ENCODE measurements around the gene TFDP1. TPM values are rescaled to one million over a fixed set of nuclear protein-coding genes. Genes with fewer than 3 reads are reported as not detected.

The TFDP1 gene
- total RNA-seq, 2 donors from 2014 or later = 87.5 to 99.2 TPM

DNA sequence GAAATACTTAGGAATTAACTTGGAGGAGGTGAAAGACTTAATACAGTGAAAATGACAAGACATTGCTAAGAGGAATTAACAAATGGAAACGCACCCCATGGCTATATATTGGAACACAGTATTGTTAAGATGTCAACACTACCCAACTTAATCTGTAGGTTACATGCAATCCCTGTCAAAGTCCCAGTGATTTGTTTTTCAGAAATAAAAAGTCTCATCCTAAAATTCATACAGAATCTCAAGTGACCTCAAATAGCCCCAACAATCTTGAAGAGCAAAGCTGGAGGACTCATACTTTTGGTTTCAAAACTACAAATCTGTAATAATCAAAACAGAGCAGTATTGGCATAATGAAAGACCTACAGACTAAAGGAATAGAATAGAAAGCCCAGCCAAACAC lies 60.2 kb downstream of the TFDP1 start:
- no peak for ATAC-seq (replicated peaks in 1 of 2)
- Mint-ChIP-seq H3K36me3 (ENCODE audit: insufficient read depth in 2 of 2) (peaks cover 2 to 17% of the 10 kb centered on the region in 2 donors), H3K27me3 (ENCODE audit: low read depth) (no peaks in the 10 kb centered on the region), H3K9me3 (no peaks in the 10 kb centered on the region), H3K27ac (no peak overlapping the region), H3K4me1 (ENCODE audit: low read depth) (peaks cover 26% of the 10 kb centered on the region), H3K4me3 (no peak overlapping the region)
- no peak for DNase-seq

GRCh38 chr13:113645329-113645728 lies 60.8 kb downstream of the TFDP1 start:
- DNase-seq = no peak
- no peaks in the 10 kb centered on the region for H3K27me3 Mint-ChIP-seq (ENCODE audit: low read depth)
- no peak for ATAC-seq (replicated peaks in 1 of 2)
- H3K4me3 Mint-ChIP-seq = no peak overlapping the region
- peaks cover 26% of the 10 kb centered on the region for H3K4me1 Mint-ChIP-seq (ENCODE audit: low read depth)
- no peaks in the 10 kb centered on the region for H3K9me3 Mint-ChIP-seq
- H3K36me3 Mint-ChIP-seq (ENCODE audit: insufficient read depth in 2 of 2) = peaks cover 2 to 15% of the 10 kb centered on the region in 2 donors
- no peak overlapping the region for H3K27ac Mint-ChIP-seq

GRCh38 chr13:113646376-113646775 lies 61.8 kb downstream of the TFDP1 start:
- Mint-ChIP-seq H3K36me3 (ENCODE audit: insufficient read depth in 2 of 2) (peaks cover 0 to 11% of the 10 kb centered on the region in 2 donors), H3K4me1 (ENCODE audit: low read depth) (peaks cover 26% of the 10 kb centered on the region), H3K27ac (peak overlapping the region; percentile 71), H3K9me3 (no peaks in the 10 kb centered on the region), H3K27me3 (ENCODE audit: low read depth) (no peaks in the 10 kb centered on the region), H3K4me3 (no peak overlapping the region)
- DNase-seq (no peak), ATAC-seq (replicated peaks in 1 of 2) (no peak)

DNA sequence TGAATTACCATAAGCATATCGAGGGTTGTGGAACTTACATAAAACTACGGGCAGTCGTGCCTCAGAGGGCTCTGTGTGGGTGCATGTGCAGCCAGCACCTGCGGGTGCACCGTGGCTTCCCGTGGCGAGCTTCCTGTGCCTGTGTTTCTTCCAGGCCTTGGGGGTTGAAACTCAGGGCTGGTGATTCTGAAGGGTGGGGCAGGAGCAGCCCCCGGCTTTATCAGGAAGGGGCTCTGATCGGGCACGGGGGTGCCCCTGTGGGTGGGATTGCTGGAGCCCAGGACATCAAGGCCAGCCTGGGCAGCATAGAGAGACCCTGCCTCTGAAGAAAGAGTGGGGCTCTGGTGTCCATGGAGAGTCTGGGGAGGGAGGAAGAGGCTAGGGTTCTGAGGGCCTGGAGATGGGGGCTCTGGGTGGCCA lies 62.4 kb downstream of the TFDP1 start:
- Mint-ChIP-seq H3K27ac (peak overlapping the region; percentile 71), H3K4me3 (no peak overlapping the region), H3K9me3 (no peaks in the 10 kb centered on the region), H3K4me1 (ENCODE audit: low read depth) (peaks cover 26% of the 10 kb centered on the region), H3K27me3 (ENCODE audit: low read depth) (no peaks in the 10 kb centered on the region), H3K36me3 (ENCODE audit: insufficient read depth in 2 of 2) (peaks cover 0 to 7% of the 10 kb centered on the region in 2 donors)
- peak in 1 of 2 donors; percentile 29 for ATAC-seq (replicated peaks in 1 of 2)
- no peak for DNase-seq

DNA sequence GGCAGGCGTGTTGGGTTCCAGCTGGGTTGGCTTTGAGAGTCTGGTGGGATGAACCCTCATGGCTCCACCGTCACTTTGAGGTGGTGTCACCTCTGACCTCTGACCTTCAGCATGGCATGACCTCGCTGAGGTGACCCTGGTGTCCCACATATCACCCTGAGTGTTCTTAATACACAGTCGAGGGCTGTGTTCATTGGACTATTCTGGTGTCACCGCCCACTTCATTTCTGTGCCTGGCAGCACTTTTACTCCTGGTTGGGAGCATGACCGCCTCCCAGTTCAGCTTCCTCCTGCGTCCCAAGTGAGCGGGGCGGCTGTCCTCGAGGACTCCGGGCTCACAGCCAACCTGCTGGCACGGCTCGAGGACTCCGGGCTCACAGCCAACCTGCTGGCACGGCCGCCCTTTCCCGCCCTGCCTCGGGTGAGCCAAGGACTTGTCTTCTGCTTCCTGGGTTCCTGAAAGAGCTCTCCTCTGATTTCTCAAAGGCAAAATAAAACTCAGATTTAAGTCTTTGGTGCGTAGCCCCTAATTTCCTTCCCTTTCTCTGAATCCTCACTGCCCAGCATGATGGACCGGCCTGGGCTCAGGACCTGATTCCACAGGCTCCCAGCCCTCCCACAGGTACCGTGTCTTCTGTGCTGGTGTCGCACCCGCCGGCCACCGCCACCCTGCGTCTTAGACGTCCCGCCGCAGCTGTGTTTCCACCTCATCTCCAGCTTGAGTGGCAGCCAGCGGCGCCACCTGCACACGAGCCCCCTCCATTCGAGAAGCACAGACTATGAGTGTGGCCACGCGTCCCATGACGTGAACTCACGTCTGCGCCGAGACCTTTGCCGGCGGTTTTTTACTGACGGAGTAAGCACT lies 63.0 kb downstream of the TFDP1 start:
- H3K4me1 Mint-ChIP-seq (ENCODE audit: low read depth) = peaks cover 26% of the 10 kb centered on the region
- H3K36me3 Mint-ChIP-seq (ENCODE audit: insufficient read depth in 2 of 2) = peaks cover 0 to 2% of the 10 kb centered on the region in 2 donors
- no peak overlapping the region for H3K27ac Mint-ChIP-seq
- H3K4me3 Mint-ChIP-seq = no peak overlapping the region
- DNase-seq (no peak), ATAC-seq (replicated peaks in 1 of 2) (peak in 1 of 2 donors; percentile 9)
- H3K27me3 Mint-ChIP-seq (ENCODE audit: low read depth) = no peaks in the 10 kb centered on the region
- no peaks in the 10 kb centered on the region for H3K9me3 Mint-ChIP-seq

- ATAC-seq (replicated peaks in 1 of 2) = no peak
These were observed 63.7 kb downstream of the TFDP1 start for GRCh38 chr13:113648216-113648610.

DNA sequence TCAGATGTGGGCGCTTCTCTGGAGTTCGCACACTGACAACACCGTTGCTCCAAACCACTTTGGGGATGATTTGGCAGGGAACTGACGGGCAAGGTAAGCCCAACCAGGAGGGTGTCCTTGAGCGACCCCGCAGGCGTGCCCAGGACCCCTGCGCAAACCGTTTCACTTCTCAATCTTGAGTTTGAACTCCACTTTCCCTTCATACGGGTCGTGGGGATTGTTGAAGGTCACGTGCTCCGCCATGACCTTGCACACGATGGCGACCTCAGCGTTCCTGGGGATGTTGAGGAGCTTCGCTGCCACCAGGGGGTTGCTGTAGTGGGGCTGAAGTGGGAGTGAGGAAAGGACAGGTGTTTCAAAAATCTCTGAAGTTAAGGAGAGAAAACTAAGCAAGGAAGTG lies 64.7 kb downstream of the TFDP1 start:
- DNase-seq (no peak), ATAC-seq (replicated peaks in 1 of 2) (no peak)
- Mint-ChIP-seq H3K27ac (no peak overlapping the region), H3K27me3 (ENCODE audit: low read depth) (no peaks in the 10 kb centered on the region), H3K9me3 (no peaks in the 10 kb centered on the region), H3K36me3 (ENCODE audit: insufficient read depth in 2 of 2) (peaks cover 0 to 1% of the 10 kb centered on the region in 2 donors), H3K4me1 (ENCODE audit: low read depth) (peaks cover 37% of the 10 kb centered on the region), H3K4me3 (no peak overlapping the region)

More at GRCh38 chr13:113648216-113648610, 63.7 kb downstream of the TFDP1 start:
- peaks cover 0 to 1% of the 10 kb centered on the region in 2 donors for H3K36me3 Mint-ChIP-seq (ENCODE audit: insufficient read depth in 2 of 2)
- peaks cover 27% of the 10 kb centered on the region for H3K4me1 Mint-ChIP-seq (ENCODE audit: low read depth)
- no peaks in the 10 kb centered on the region for H3K9me3 Mint-ChIP-seq
- no peaks in the 10 kb centered on the region for H3K27me3 Mint-ChIP-seq (ENCODE audit: low read depth)
- H3K27ac Mint-ChIP-seq = no peak overlapping the region
- no peak overlapping the region for H3K4me3 Mint-ChIP-seq
- no peak for DNase-seq

DNA sequence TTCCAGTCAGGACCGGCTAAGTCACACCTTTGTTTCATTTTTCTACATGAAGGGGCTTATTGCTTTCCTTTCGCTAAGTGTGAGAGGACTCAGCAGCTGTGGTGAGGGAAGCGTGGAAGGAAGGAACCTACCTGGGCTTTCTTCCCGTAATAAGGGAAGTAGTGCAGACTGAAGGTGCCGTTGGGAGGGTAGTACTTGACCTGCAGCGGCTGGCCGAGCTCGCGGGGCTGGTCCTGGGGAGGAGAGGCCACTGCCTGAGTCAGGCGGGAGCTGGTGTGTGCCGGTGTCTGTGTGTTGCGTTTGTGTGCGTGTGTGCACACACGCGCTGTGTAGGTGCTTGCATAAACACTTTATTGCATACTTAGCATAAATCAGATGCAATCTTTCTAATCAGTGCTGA lies 65.7 kb downstream of the TFDP1 start:
- ATAC-seq (replicated peaks in 1 of 2) (no peak), DNase-seq (no peak)
- Mint-ChIP-seq H3K4me3 (no peak overlapping the region), H3K4me1 (ENCODE audit: low read depth) (peaks cover 30% of the 10 kb centered on the region), H3K27me3 (ENCODE audit: low read depth) (no peaks in the 10 kb centered on the region), H3K36me3 (ENCODE audit: insufficient read depth in 2 of 2) (no peaks in the 10 kb centered on the region), H3K9me3 (no peaks in the 10 kb centered on the region), H3K27ac (no peak overlapping the region)

DNA sequence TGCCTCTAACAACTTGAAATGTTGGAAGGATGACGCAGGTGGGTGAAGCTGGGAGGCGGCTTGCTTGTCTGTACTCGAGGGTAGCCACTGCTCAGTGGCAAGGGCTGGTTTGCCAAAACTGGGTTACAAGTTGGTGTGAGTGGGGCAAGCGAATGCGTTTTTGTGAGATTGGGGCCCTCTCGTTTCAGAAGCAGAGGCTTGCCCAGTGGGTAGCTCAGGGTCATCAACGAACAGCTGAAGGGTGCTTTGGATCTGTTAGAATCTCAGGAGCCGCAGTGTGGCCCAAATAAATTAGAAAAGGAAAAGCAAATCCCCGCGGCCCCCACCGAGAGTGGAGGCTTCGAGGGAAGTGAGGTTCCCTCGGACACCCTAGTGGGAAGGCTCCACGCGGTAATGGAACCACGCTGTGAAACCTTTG lies 66.2 kb downstream of the TFDP1 start:
- Mint-ChIP-seq H3K4me3 (no peak overlapping the region), H3K4me1 (ENCODE audit: low read depth) (peaks cover 26% of the 10 kb centered on the region), H3K9me3 (no peaks in the 10 kb centered on the region), H3K27me3 (ENCODE audit: low read depth) (no peaks in the 10 kb centered on the region), H3K36me3 (ENCODE audit: insufficient read depth in 2 of 2) (no peaks in the 10 kb centered on the region), H3K27ac (no peak overlapping the region)
- DNase-seq = no peak
- no peak for ATAC-seq (replicated peaks in 1 of 2)

- no peak overlapping the region for H3K4me3 Mint-ChIP-seq
- H3K27me3 Mint-ChIP-seq (ENCODE audit: low read depth) = no peaks in the 10 kb centered on the region
- no peak overlapping the region for H3K27ac Mint-ChIP-seq
- DNase-seq = no peak
- peaks cover 16% of the 10 kb centered on the region for H3K4me1 Mint-ChIP-seq (ENCODE audit: low read depth)
- H3K9me3 Mint-ChIP-seq = no peaks in the 10 kb centered on the region
- no peak for ATAC-seq (replicated peaks in 1 of 2)
- H3K36me3 Mint-ChIP-seq (ENCODE audit: insufficient read depth in 2 of 2) = no peaks in the 10 kb centered on the region
These were observed 67.2 kb downstream of the TFDP1 start for GRCh38 chr13:113651511-113652403.

- Mint-ChIP-seq H3K36me3 (ENCODE audit: insufficient read depth in 2 of 2) (no peaks in the 10 kb centered on the region), H3K4me1 (ENCODE audit: low read depth) (peaks cover 13% of the 10 kb centered on the region), H3K27me3 (ENCODE audit: low read depth) (no peaks in the 10 kb centered on the region), H3K4me3 (no peak overlapping the region), H3K9me3 (no peaks in the 10 kb centered on the region), H3K27ac (no peak overlapping the region)
- no peak for DNase-seq
- no peak for ATAC-seq (replicated peaks in 1 of 2)
These were observed 68.1 kb downstream of the TFDP1 start for GRCh38 chr13:113652404-113653263.

DNA sequence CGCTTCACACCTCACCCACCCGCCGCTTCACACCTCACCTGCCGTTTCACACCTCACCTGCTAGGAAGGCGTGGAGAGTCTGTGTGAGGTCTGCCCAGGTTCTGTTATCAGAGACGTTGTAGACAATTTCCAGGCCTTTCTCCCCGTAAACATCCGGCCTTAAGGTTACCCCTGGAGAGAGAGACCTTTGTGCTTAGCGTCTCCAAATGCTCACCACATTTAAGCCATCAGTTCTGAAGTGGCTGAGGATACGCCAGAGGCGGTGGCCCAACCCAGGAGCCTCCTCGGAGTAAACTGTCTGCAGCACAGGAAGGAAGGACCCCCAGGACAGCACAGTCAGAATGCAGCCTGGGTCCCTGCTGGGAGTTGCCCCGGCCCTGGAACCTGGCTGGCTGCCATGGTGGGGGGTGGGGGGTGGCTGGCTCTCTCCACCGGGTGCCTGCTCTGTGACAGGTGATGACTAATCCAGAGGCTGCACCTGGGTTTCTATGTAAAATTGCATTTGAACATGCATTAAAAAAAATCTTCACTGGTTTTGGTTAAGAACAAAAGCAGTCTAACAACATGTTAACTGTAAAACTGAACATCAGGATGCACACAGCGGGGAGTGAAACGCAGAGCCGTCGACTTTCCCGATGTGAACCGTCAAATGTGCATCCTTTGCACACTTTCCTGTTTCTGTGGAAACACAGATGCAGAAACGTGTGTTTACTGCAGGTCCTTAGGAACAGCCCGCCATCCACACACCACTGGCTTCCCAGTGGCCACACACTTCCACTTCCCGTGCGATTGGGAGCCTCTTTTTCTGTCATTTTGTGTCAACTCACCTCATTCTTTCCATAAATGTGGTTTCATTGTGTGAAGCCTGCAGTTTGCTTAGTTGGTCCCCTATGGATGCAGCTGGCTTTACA lies 69.0 kb downstream of the TFDP1 start:
- H3K36me3 Mint-ChIP-seq (ENCODE audit: insufficient read depth in 2 of 2) = no peaks in the 10 kb centered on the region
- H3K4me3 Mint-ChIP-seq = no peak overlapping the region
- H3K4me1 Mint-ChIP-seq (ENCODE audit: low read depth) = peaks cover 13% of the 10 kb centered on the region
- H3K9me3 Mint-ChIP-seq = no peaks in the 10 kb centered on the region
- no peak overlapping the region for H3K27ac Mint-ChIP-seq
- H3K27me3 Mint-ChIP-seq (ENCODE audit: low read depth) = no peaks in the 10 kb centered on the region
- peak in 1 of 2 donors; percentile 33 for ATAC-seq (replicated peaks in 1 of 2)
- no peak for DNase-seq

All from activated T-cell treated with anti-CD3 and anti-CD28 coated beads, Interleukin-2, amount 50 U/mL, for 72 hours (primary cell).